GM12878 (cell line): Measurements from ENCODE around the gene CBLN3.

ENCODE experiments used
- BACH1 ChIP-seq: fragments of 450-650 bp; IDR thresholded peaks from 2 replicates; pipeline ENCODE4 v1.6.1; 2017; ENCODE audit warnings: mild to moderate bottlenecking, borderline replicate concordance
- CEBPB ChIP-seq, 2 experiments: fragments of 150-350 bp in 1 of 2; IDR thresholded peaks; 2 replicates each; pipeline ENCODE4 v1.6.1; 2012 to 2014; ENCODE audit warnings: low read depth in 2 of 2, low read length in 2 of 2, borderline replicate concordance in 1 of 2, inconsistent platforms in 1 of 2
- CTCF ChIP-seq, 3 experiments: IDR thresholded peaks in 2 of 3; conservative IDR thresholded peaks in 1 of 3; 2 replicates each; pipeline ENCODE4 v1.5.1; 2011; ENCODE audit warnings: low read depth in 3 of 3, low read length in 3 of 3, mild to moderate bottlenecking in 3 of 3, control low read depth in 2 of 3, moderate library complexity in 2 of 3, inconsistent platforms in 1 of 3, mixed read lengths in 1 of 3; ENCODE audit not compliant: control insufficient read depth in 2 of 3, insufficient read depth in 1 of 3; ENCODE audit errors: extremely low read depth in 1 of 3
- EP300 ChIP-seq, 2 experiments: fragments of 150-350 bp in 1 of 2; IDR thresholded peaks; 2 replicates each; pipeline ENCODE4 v1.6.1; 2011 to 2012; ENCODE audit warnings: low read depth in 2 of 2, low read length in 2 of 2, borderline replicate concordance in 1 of 2, improper control_type of control experiment in 1 of 2, inconsistent platforms in 1 of 2; ENCODE audit not compliant: control insufficient read depth in 1 of 2
- EZH2 ChIP-seq: IDR thresholded peaks from 2 replicates; pipeline ENCODE4 v1.6.1; 2012; ENCODE audit warnings: low read depth, mild to moderate bottlenecking, control low read depth, inconsistent platforms, low read length, borderline replicate concordance; ENCODE audit not compliant: control insufficient read depth
- POLR2A ChIP-seq: IDR thresholded peaks from 2 replicates; pipeline ENCODE4 v1.6.1; 2011; ENCODE audit warnings: low read depth, mild to moderate bottlenecking, low read length
- POU2F2 ChIP-seq: IDR thresholded peaks from 3 replicates; pipeline ENCODE4 v1.6.1; 2011; ENCODE audit warnings: low read depth, mild to moderate bottlenecking, low read length, borderline replicate concordance
- RELB ChIP-seq: fragments of 450-650 bp; IDR thresholded peaks from 2 replicates; pipeline ENCODE4 v1.6.1; 2017; ENCODE audit warnings: low read depth, mild to moderate bottlenecking, moderate library complexity
- TAF1 ChIP-seq: IDR thresholded peaks from 2 replicates; pipeline ENCODE4 v1.6.1; 2011; ENCODE audit warnings: mild to moderate bottlenecking, low read depth, low read length, borderline replicate concordance
- USF2 ChIP-seq: IDR thresholded peaks from 2 replicates; pipeline ENCODE4 v1.6.1; 2011; ENCODE audit warnings: low read depth, low read length, improper control_type of control experiment, borderline replicate concordance
- ZBTB40 ChIP-seq: fragments of 450-650 bp; IDR thresholded peaks from 2 replicates; pipeline ENCODE4 v1.6.1; 2016; ENCODE audit warnings: mild to moderate bottlenecking, moderate library complexity, borderline replicate concordance

GRCh38 chr14:24429395-24430142 lies at the start of gene CBLN3, which contains the start of gene KHNYN:
- TF ChIP-seq EZH2 (no peak), USF2 (no peak), RELB (no peak; the same call in 1 of the 2 replicates), POLR2A (peak; percentile 97), POU2F2 (peak; percentile 70; the same call in 2 of the 3 replicates), ZBTB40 (no peak), BACH1 (peak; percentile 76; the same call in 1 of the 2 replicates), CEBPB (IDR thresholded peaks at IDR 0.05; ENCODE audit: borderline replicate concordance in 1 of 2, low read depth in 2 of 2, low read length in 2 of 2) (no peak), CTCF (IDR thresholded peaks at IDR 0.05 in 2 of 3, conservative IDR thresholded peaks at IDR 0.05 in 1 of 3; ENCODE audit: control insufficient read depth in 2 of 3, extremely low read depth in 1 of 3, insufficient read depth in 1 of 3, low read depth in 3 of 3, low read length in 3 of 3) (no peak), EP300 (IDR thresholded peaks at IDR 0.05; ENCODE audit: borderline replicate concordance in 1 of 2, control insufficient read depth in 1 of 2, low read depth in 2 of 2, low read length in 2 of 2) (no peak), TAF1 (peak; percentile 79; the same call in 1 of the 2 replicates)
